ENCODE data around the gene SMAD6.

DNA sequence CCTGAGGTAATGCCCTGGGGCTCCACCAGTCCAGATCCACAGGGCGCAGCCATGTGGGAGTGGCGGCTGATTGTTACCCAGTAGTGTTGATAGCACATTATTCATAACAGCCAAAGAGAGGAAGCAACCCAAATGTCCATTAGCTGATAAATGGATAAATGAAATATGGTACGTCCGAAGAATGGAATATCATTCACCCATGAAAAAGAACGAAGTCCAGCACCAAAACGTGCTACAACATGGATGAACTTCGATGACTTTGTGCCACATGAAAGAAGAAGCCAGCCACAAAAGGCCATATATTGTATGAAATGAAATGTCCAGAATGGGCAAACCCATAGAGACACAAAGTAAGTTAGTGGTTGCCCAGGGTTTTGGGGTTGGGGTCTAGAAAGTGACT, 6.4 kb downstream of the SMAD6 start:
- TF ChIP-seq EZH2 (IDR thresholded peaks at IDR 0.05; ENCODE audit: borderline replicate concordance): no peak
- TF ChIP-seq, protein P1, sequence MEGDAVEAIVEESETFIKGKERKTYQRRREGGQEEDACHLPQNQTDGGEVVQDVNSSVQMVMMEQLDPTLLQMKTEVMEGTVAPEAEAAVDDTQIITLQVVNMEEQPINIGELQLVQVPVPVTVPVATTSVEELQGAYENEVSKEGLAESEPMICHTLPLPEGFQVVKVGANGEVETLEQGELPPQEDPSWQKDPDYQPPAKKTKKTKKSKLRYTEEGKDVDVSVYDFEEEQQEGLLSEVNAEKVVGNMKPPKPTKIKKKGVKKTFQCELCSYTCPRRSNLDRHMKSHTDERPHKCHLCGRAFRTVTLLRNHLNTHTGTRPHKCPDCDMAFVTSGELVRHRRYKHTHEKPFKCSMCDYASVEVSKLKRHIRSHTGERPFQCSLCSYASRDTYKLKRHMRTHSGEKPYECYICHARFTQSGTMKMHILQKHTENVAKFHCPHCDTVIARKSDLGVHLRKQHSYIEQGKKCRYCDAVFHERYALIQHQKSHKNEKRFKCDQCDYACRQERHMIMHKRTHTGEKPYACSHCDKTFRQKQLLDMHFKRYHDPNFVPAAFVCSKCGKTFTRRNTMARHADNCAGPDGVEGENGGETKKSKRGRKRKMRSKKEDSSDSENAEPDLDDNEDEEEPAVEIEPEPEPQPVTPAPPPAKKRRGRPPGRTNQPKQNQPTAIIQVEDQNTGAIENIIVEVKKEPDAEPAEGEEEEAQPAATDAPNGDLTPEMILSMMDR (IDR thresholded peaks at IDR 0.05; ENCODE audit: poor library complexity): no peak

All from hepatocyte (in vitro differentiated cells).